Stomach (tissue), 4 donors: ENCODE results near the gene ZNF423.

Experiments used
- POLR2A ChIP-seq, 4 donors: fragments of 450-650 bp; IDR thresholded peaks; one replicate each; pipeline ENCODE4 v1.6.1; 2016; ENCODE audit warnings: antibody characterized with exemption in 4 of 4, control low read depth in 2 of 4, mild to moderate bottlenecking in 1 of 4, moderate library complexity in 1 of 4
- TF ChIP-seq, protein P1 (sequence below), 7 experiments: fragments of 450-650 bp in 4 of 7; fragments of 200-600 bp in 3 of 7; sonication (generic) in 3 of 7; IDR thresholded peaks; one replicate each; pipeline ENCODE4 v1.5.1; 2016 to 2019; ENCODE audit warnings: antibody characterized with exemption in 7 of 7, control low read depth in 2 of 7, mild to moderate bottlenecking in 1 of 7

DNA sequence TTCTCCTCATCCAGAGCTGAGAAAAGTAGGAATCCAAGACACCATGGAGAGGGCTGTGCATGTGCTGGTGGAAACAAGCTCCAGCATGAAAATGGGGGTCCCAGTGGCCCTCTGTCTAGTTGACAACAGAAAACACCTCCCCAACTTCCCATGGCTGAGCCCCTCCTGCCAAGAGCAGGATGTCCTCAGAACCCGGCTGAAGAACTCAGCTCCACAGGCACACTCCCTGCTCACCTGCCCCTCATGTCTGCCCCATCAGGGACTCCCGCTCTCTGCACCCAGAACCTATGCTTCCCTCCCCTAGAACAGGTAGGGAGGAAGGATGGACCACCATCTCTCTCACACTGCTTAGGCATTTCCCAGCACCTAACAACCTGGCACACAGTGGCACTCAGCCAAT, 315.1 kb downstream of the ZNF423 start:
- TF ChIP-seq POLR2A (IDR thresholded peaks at IDR 0.05), result no peak
- TF ChIP-seq, protein P1, sequence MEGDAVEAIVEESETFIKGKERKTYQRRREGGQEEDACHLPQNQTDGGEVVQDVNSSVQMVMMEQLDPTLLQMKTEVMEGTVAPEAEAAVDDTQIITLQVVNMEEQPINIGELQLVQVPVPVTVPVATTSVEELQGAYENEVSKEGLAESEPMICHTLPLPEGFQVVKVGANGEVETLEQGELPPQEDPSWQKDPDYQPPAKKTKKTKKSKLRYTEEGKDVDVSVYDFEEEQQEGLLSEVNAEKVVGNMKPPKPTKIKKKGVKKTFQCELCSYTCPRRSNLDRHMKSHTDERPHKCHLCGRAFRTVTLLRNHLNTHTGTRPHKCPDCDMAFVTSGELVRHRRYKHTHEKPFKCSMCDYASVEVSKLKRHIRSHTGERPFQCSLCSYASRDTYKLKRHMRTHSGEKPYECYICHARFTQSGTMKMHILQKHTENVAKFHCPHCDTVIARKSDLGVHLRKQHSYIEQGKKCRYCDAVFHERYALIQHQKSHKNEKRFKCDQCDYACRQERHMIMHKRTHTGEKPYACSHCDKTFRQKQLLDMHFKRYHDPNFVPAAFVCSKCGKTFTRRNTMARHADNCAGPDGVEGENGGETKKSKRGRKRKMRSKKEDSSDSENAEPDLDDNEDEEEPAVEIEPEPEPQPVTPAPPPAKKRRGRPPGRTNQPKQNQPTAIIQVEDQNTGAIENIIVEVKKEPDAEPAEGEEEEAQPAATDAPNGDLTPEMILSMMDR (IDR thresholded peaks at IDR 0.05), result no peak
